Astrocyte of the cerebellum (primary cell): ENCODE data around the gene GSG1.
"Not testable (repeated sequence)": the region's sequence is repeated elsewhere in the genome, so short reads cannot be mapped to it uniquely, and the experiment has no call there.

ENCODE experiments used
- DNase-seq: peaks from one replicate; pipeline ENCODE4 v3.0.0-alpha.2; 2011; ENCODE audit warnings: low read depth
- H3K4me3 ChIP-seq: 2 replicates; pipeline ENCODE4 v1.5.1; 2011; ENCODE audit warnings: mild to moderate bottlenecking, low read depth, low read length, moderate library complexity
- in situ Hi-C: cut with HindIII; loops from 2 replicates; pipeline ENCODE4 v1.10.0; 2017; ENCODE audit warnings: low sequenced_read_pairs
- TF ChIP-seq, protein P1 (sequence below): IDR thresholded peaks from 2 replicates; pipeline ENCODE4 v1.5.1; 2012; ENCODE audit warnings: low read length, low read depth, moderate library complexity, mild to moderate bottlenecking; ENCODE audit errors: missing control alignments

The GSG1 gene

GRCh38 chr12:13042666-13043230 is 60.7 kb downstream of the GSG1 start:
- in situ Hi-C loops: no loop called here
- TF ChIP-seq, protein P1, sequence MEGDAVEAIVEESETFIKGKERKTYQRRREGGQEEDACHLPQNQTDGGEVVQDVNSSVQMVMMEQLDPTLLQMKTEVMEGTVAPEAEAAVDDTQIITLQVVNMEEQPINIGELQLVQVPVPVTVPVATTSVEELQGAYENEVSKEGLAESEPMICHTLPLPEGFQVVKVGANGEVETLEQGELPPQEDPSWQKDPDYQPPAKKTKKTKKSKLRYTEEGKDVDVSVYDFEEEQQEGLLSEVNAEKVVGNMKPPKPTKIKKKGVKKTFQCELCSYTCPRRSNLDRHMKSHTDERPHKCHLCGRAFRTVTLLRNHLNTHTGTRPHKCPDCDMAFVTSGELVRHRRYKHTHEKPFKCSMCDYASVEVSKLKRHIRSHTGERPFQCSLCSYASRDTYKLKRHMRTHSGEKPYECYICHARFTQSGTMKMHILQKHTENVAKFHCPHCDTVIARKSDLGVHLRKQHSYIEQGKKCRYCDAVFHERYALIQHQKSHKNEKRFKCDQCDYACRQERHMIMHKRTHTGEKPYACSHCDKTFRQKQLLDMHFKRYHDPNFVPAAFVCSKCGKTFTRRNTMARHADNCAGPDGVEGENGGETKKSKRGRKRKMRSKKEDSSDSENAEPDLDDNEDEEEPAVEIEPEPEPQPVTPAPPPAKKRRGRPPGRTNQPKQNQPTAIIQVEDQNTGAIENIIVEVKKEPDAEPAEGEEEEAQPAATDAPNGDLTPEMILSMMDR: no peak
- DNase-seq: no peak
- H3K4me3 ChIP-seq: no peak overlapping the region

DNA sequence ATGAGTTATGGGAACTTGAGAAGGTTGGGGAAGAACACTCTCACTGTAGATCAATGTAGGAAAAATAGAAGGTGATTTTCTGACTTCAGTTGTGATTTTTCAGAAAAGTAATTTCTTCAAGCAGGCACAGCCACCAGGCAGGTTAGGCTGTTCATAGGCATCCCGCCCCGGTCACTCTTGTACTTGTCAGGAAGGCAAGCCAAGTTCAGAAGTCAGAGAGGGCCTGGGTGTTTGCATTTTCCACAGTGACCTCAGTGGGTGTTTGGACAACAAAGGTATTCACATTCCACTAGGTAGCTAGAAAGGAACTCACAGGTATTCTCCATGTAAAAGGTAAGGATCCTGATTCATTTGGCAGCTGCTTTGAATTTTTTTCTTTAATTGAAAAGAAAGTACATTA is 62.2 kb downstream of the GSG1 start:
- DNase-seq: no peak
- TF ChIP-seq, protein P1: no peak
- H3K4me3 ChIP-seq: no peak overlapping the region
- in situ Hi-C loops: no loop called here

- H3K4me3 ChIP-seq: no peak overlapping the region
- no peak for DNase-seq
- in situ Hi-C loops: no loop called here
- TF ChIP-seq, protein P1: no peak
These were observed 64.0 kb downstream of the GSG1 start for GRCh38 chr12:13039328-13039956.

- peak; percentile 55 for DNase-seq
- TF ChIP-seq, protein P1: no peak
- H3K4me3 ChIP-seq: no peak overlapping the region
- in situ Hi-C loops: no loop called here
These were observed 64.8 kb downstream of the GSG1 start for GRCh38 chr12:13038491-13039161.

DNA sequence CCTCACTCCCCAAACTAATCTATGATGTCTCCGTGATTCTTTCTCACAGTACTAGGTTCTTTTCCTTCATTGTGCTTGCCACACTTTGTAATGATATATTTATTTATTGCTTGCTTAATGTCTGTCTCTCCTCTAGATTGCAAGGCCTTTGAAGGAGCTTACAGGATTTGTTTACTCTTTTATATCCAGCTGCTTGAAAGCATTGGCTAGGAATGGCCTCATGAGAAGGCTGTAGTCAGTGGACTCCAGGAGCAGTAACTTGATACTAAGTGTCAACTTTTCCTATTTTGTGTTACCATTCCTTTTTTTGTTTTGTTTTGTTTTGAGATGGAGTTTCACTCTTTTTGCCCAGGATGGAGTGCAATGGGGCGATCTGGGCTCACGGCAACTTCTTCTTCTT is 66.6 kb downstream of the GSG1 start:
- TF ChIP-seq, protein P1: no peak
- no peak for DNase-seq
- in situ Hi-C loops: no loop called here
- no peak overlapping the region for H3K4me3 ChIP-seq

DNA sequence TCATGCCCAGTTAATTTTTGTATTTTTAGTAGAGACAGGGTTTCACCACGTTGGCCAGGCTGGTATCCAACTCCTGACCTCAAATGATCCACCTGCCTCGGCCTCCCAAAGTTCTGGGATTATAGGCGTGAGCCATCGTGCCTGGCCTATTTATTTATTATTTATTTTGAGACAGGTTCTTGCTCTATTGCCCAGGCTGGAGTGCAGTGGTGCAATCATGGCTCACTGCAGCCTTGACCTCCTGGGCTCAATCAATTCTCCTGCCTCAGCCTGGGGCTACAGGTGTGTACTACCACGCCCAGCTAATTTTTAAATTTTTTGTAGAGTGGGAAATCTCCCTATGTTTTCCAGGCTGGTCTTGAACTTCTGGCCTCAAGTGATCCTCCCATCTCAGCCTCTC is 68.1 kb downstream of the GSG1 start:
- DNase-seq, in situ Hi-C loops, H3K4me3 ChIP-seq: not testable (repeated sequence)
